Measurements from ENCODE around the gene THRAP3.

DNA sequence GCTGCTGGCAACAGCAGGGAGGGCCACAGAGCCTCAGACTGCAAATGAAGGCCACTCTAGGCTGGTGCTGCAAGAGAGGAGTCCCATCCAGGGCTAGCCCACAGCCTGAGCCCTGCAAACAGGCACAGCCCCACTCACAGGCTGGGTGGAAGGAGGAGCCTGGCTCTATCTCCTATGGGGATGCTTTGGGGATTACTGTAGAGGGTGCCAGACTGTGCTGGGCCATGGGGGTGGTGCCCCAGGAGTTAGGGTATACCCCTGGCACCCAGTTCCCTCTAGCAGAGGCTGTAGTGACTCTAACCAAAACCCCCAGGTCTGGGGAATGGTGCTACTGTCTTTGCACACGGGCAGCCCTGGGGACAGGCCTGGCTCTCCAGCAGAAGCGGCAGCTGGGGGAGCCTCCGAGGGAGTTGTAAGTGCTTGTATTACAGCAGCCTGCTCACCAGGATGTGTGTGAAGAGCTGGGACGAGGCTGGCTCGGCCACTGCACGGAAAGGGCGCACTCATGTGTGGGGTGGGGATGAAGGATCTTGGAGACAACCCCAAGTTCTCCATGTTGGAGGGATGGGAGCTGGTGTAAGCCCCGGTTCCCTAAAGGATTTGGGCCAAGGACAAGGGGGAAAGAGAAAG lies 122.6 kb downstream of the THRAP3 start:
- TF ChIP-seq ZNF239 (CRISPR knock-in tag; IDR thresholded peaks at IDR 0.05) = no peak
- no peak for TF ChIP-seq CEBPB (tag; IDR thresholded peaks at IDR 0.05)
- TF ChIP-seq BRCA1 (IDR thresholded peaks at IDR 0.05) = no peak
- TF ChIP-seq BRCA1 (CRISPR knock-in tag; IDR thresholded peaks at IDR 0.05) = no peak
- TF ChIP-seq, protein P1, sequence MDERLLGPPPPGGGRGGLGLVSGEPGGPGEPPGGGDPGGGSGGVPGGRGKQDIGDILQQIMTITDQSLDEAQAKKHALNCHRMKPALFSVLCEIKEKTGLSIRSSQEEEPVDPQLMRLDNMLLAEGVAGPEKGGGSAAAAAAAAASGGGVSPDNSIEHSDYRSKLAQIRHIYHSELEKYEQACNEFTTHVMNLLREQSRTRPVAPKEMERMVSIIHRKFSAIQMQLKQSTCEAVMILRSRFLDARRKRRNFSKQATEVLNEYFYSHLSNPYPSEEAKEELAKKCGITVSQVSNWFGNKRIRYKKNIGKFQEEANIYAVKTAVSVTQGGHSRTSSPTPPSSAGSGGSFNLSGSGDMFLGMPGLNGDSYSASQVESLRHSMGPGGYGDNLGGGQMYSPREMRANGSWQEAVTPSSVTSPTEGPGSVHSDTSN (CRISPR knock-in tag; IDR thresholded peaks at IDR 0.05; ENCODE audit: low read depth) = no peak
- TF ChIP-seq, protein P1 (tag; conservative IDR thresholded peaks at IDR 0.05; ENCODE audit: low read depth) = no peak
- TF ChIP-seq, protein P2, sequence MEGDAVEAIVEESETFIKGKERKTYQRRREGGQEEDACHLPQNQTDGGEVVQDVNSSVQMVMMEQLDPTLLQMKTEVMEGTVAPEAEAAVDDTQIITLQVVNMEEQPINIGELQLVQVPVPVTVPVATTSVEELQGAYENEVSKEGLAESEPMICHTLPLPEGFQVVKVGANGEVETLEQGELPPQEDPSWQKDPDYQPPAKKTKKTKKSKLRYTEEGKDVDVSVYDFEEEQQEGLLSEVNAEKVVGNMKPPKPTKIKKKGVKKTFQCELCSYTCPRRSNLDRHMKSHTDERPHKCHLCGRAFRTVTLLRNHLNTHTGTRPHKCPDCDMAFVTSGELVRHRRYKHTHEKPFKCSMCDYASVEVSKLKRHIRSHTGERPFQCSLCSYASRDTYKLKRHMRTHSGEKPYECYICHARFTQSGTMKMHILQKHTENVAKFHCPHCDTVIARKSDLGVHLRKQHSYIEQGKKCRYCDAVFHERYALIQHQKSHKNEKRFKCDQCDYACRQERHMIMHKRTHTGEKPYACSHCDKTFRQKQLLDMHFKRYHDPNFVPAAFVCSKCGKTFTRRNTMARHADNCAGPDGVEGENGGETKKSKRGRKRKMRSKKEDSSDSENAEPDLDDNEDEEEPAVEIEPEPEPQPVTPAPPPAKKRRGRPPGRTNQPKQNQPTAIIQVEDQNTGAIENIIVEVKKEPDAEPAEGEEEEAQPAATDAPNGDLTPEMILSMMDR (IDR thresholded peaks at IDR 0.05 in 2 of 3, conservative IDR thresholded peaks at IDR 0.05 in 1 of 3; ENCODE audit: insufficient read depth in 2 of 3, low read depth in 1 of 3, low read length in 3 of 3) = no peak
- TF ChIP-seq ZMIZ1 (IDR thresholded peaks at IDR 0.05; ENCODE audit: low read depth in 2 of 2, low read length in 2 of 2) = no peak

All from K562 (cell line).